Lower leg skin (tissue), 4 donors: ENCODE measurements around the gene TMEM63A. TPM values are rescaled to one million over a fixed set of nuclear protein-coding genes. Genes with fewer than 3 reads are reported as not detected.

Experiments
- DNase-seq, 2 donors: peaks; one replicate each; pipeline ENCODE4 v3.0.0-alpha.2; 2019; ENCODE audit warnings: low spot score in 2 of 2
- H3K4me3 ChIP-seq: fragments of 200-600 bp; sonication (generic); 2 replicates; pipeline ENCODE4 v1.5.1; 2017; ENCODE audit warnings: mild to moderate bottlenecking, low read depth; ENCODE audit not compliant: poor library complexity, severe bottlenecking
- CTCF ChIP-seq, 3 donors: fragments of 450-650 bp; IDR thresholded peaks; one replicate each; pipeline ENCODE4 v1.5.1; 2016; ENCODE audit warnings: antibody characterized with exemption in 3 of 3, mild to moderate bottlenecking in 3 of 3, moderate library complexity in 2 of 3
- POLR2A ChIP-seq, 2 donors: fragments of 450-650 bp; IDR thresholded peaks; one replicate each; pipeline ENCODE4 v1.6.1; 2016 to 2017; ENCODE audit warnings: antibody characterized with exemption in 2 of 2, mild to moderate bottlenecking in 1 of 2, moderate library complexity in 1 of 2
- WGBS, 2 donors: methylation state at CpG; one replicate each; pipeline ENCODE4 v1.1.5; 2018; 5-methylcytosine and 5-hydroxymethylcytosine counted together
- intact Hi-C: fragments of 100-400 bp; cut with DNase I; formaldehyde crosslinking; loops from one replicate; pipeline ENCODE4 v1.15.0; 2023; ENCODE audit warnings: low total_unique reads
- total RNA-seq, 4 donors: library from RNA; depleted of rRNA; stranded (reverse); fragments of >200 nt; gene quantifications; one replicate each; pipeline ENCODE4 v1.1.0, GENCODE V29; 2016

TMEM63A gene
- total RNA-seq, 4 donors from 2014 or later = 29.1 to 49.1 (median 42.9) TPM

- TF ChIP-seq CTCF (IDR thresholded peaks at IDR 0.05) (no peak), POLR2A (IDR thresholded peaks at IDR 0.05) (no peak)
- intact Hi-C loops = no loop called here
- H3K4me3 ChIP-seq = no peak overlapping the region
- WGBS, 2 donors = 54 to 58% methylated on average over 7 of the region's 7 CpGs
- no peak for DNase-seq
These were observed 47.5 kb downstream of the TMEM63A start for GRCh38 chr1:225834417-225835329.

- TF ChIP-seq CTCF (IDR thresholded peaks at IDR 0.05) (no peak), POLR2A (IDR thresholded peaks at IDR 0.05) (no peak)
- no peak overlapping the region for H3K4me3 ChIP-seq
- intact Hi-C loops = no loop called here
- WGBS, 2 donors = 88 to 97% methylated on average over 6 of the region's 6 CpGs
- DNase-seq = no peak
These were observed 51.3 kb downstream of the TMEM63A start for GRCh38 chr1:225830841-225831240.

GRCh38 chr1:225828706-225829345 is 53.4 kb downstream of the TMEM63A start:
- H3K4me3 ChIP-seq = no peak overlapping the region
- WGBS, 2 donors = 92% methylated on average over 14 of the region's 14 CpGs
- intact Hi-C loops = no loop called here
- TF ChIP-seq POLR2A (IDR thresholded peaks at IDR 0.05) = no peak
- no peak for TF ChIP-seq CTCF (IDR thresholded peaks at IDR 0.05)
- no peak for DNase-seq

- intact Hi-C loops = no loop called here
- H3K4me3 ChIP-seq = no peak overlapping the region
- no peak for DNase-seq
- WGBS, 2 donors = 69 to 93% methylated on average over 8 of the region's 8 CpGs
- TF ChIP-seq POLR2A (IDR thresholded peaks at IDR 0.05) = no peak
- TF ChIP-seq CTCF (IDR thresholded peaks at IDR 0.05) = no peak
These were observed 55.1 kb downstream of the TMEM63A start for GRCh38 chr1:225827076-225827475.

GRCh38 chr1:225825607-225826007 is 56.6 kb downstream of the TMEM63A start:
- no peak for DNase-seq
- no peak overlapping the region for H3K4me3 ChIP-seq
- TF ChIP-seq CTCF (IDR thresholded peaks at IDR 0.05) = no peak
- no peak for TF ChIP-seq POLR2A (IDR thresholded peaks at IDR 0.05)
- intact Hi-C loops = no loop called here
- 68 to 70% methylated on average over 7 of the region's 7 CpGs for WGBS, 2 donors
